Large intestine (tissue), 3 donors: ENCODE measurements around the gene HOMER3. TPM values are rescaled to one million over a fixed set of nuclear protein-coding genes. Genes with fewer than 3 reads are reported as not detected.
"Not testable (repeated sequence)": the region's sequence is repeated elsewhere in the genome, so short reads cannot be mapped to it uniquely, and the experiment has no call there.

ENCODE experiments used
- DNase-seq, 2 donors: peaks; one replicate each; pipeline versions ENCODE4 v3.0.0 to v3.0.0-alpha.2; 2013
- H3K27ac ChIP-seq: one replicate; pipeline ENCODE4 v1.5.1; 2013; ENCODE audit warnings: low read length
- H3K27me3 ChIP-seq: 2 replicates; pipeline ENCODE4 v1.6.1; 2013; ENCODE audit warnings: low read length; ENCODE audit not compliant: control insufficient read depth, insufficient read depth
- H3K36me3 ChIP-seq: 2 replicates; pipeline ENCODE4 v1.6.1; 2013; ENCODE audit warnings: low read length; ENCODE audit not compliant: control insufficient read depth, insufficient read depth
- H3K4me1 ChIP-seq: one replicate; pipeline ENCODE4 v1.6.1; 2013; ENCODE audit warnings: low read length; ENCODE audit not compliant: control insufficient read depth, insufficient read depth
- H3K4me3 ChIP-seq: one replicate; pipeline ENCODE4 v1.5.1; 2013; ENCODE audit warnings: low read length
- H3K9me3 ChIP-seq: one replicate; pipeline ENCODE4 v1.6.1; 2013; ENCODE audit warnings: mild to moderate bottlenecking, low read depth, low read length, moderate library complexity; ENCODE audit not compliant: control insufficient read depth
- WGBS: methylation state at CpG from one replicate; pipeline ENCODE4 v1.1.5; 2013; ENCODE audit warnings: low lambda C conversion rate; ENCODE audit not compliant: insufficient coverage; 5-methylcytosine and 5-hydroxymethylcytosine counted together
- polyA plus RNA-seq: library from polyadenylated mRNA; unstranded; fragments of 120-200 nt; gene quantifications from one replicate; pipeline ENCODE4 v1.2.1, GENCODE V29; 2013

HOMER3 gene
- polyA plus RNA-seq, 1 donor: 13.9 TPM

DNA sequence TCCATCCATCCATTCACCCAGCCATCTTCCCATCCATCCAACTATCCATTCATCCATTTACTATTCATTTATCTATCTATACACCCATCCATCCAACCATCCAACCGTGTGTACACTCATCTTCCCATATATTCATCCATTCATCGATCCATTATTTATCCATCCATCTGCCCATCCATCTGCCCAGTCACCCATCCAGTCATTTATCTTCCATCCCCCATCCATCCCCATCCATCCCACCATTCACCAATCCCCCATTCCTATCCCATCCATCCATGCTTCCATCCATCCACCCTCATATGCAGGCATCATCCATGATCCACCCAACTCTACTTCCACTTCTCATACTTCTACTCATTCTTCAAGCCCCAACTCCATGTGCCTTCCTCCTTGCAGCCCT lies 14.0 kb upstream of the HOMER3 start:
- H3K27me3 ChIP-seq: no peaks in the 10 kb centered on the region
- no peaks in the 10 kb centered on the region for H3K36me3 ChIP-seq
- no peak overlapping the region for H3K27ac ChIP-seq
- H3K4me3 ChIP-seq: no peak overlapping the region
- H3K4me1 ChIP-seq: no peaks in the 10 kb centered on the region
- no peaks in the 10 kb centered on the region for H3K9me3 ChIP-seq
- WGBS: 100% methylated on average over 2 of the region's 2 CpGs
- DNase-seq: no peak

DNA sequence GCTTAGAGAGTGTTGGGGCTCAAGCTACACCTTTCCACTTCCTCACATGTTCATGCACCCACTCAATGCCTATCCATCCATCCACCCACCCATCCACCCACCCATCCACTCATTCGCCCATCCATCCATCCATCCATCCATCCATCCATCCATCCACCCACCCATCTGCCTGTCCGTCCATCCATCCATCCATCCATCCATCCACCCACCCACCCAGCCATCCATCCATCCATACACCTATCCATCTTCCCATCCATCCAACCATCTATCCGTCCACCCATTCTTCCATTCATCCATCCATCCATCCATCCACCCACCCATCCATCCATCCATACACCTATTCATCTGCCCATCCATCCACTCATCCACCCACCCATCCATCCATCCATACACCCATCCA lies 13.1 kb upstream of the HOMER3 start:
- no peaks in the 10 kb centered on the region for H3K4me1 ChIP-seq
- no peaks in the 10 kb centered on the region for H3K9me3 ChIP-seq
- no peak overlapping the region for H3K27ac ChIP-seq
- H3K27me3 ChIP-seq: no peaks in the 10 kb centered on the region
- H3K36me3 ChIP-seq: no peaks in the 10 kb centered on the region
- no peak overlapping the region for H3K4me3 ChIP-seq
- no CpG with 5 or more reads among the region's 3 CpGs for WGBS
- no peak for DNase-seq

DNA sequence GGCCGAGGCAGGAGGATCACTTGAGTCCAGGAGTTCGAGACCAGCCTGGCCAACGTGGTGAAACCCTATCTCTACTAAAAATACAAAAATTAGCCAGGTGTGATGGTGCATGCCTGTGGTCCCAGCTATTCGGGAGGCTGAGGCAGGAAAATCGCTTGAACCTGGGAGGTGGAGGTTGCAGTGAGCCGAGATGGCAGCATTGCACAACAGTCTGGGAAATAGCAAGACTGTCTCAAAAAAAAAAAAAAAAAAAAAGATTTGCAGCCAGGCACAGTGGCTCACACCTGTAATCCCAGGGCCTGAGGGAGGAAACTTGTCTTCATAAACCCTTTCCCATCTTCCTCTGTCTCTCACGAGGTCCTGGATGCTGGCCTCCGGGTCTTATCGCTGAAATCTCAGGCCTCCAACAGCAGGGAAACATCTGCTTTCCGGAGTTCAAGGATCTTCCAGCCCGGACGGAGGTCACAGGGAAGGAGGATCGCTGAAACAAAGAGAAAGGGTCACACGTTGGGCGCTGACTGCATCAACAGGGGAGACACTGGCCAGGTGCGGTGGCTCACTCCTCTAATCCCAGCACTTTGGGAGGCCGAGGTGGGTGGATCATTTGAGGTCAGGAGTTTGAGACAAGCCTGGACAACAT lies 11.5 kb upstream of the HOMER3 start:
- not testable (repeated sequence) for H3K27me3 ChIP-seq, DNase-seq, H3K4me3 ChIP-seq, H3K4me1 ChIP-seq, H3K36me3 ChIP-seq, H3K27ac ChIP-seq, H3K9me3 ChIP-seq
- no CpG with 5 or more reads among the region's 17 CpGs for WGBS

DNA sequence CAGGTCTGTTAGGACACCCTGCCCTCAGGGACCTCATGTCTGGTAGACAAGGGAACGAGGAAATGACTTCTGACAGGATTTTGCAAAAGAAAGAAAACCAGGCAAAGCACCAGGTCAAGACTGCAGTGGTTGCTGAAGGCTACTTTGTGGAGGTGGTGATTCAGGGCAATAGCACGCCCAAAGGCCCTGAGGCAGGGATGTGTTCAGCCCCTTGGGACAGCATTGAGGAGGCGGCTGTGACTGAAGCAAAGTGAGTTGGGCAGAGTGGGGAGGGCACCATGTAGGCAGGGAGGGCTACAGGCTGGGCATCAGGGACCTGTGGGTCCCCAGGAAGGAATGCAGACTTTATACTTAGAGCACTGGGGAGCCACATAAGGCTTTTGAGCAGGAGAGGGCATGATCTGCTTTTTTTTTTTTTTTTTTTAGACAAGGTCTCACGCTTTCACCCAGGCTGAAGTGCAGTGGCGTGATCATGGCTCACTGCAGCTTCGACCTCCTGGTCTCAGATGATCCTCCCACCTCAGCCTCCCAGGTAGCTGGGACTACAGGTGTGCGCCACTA lies 10.8 kb upstream of the HOMER3 start:
- no peak overlapping the region for H3K4me3 ChIP-seq
- no peaks in the 10 kb centered on the region for H3K27me3 ChIP-seq
- no CpG with 5 or more reads among the region's 7 CpGs for WGBS
- no peaks in the 10 kb centered on the region for H3K4me1 ChIP-seq
- H3K9me3 ChIP-seq: no peaks in the 10 kb centered on the region
- H3K27ac ChIP-seq: no peak overlapping the region
- no peak for DNase-seq
- H3K36me3 ChIP-seq: no peaks in the 10 kb centered on the region

DNA sequence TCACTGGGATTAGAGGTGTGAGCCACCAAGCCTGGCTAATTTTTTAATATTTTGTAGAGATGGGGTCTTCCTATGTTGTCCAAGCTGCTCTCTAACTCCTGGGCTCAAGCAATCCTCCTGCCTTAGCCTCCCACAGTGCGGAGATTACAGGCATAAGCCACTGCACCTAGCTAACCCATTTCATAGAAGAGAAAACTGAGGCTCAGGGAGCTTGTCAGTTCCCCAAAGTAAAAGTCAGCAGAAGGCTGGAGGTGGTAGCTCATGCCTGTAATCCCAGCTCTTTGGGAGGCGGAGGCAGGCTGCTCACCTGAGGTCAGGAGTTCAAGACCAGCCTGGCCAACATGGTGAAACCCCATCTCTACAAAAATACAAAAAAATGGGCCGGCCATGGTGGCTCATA lies 8.8 kb upstream of the HOMER3 start:
- no peak for DNase-seq
- no peaks in the 10 kb centered on the region for H3K36me3 ChIP-seq
- H3K4me3 ChIP-seq: no peak overlapping the region
- no peaks in the 10 kb centered on the region for H3K9me3 ChIP-seq
- no peaks in the 10 kb centered on the region for H3K4me1 ChIP-seq
- no peaks in the 10 kb centered on the region for H3K27me3 ChIP-seq
- H3K27ac ChIP-seq: no peak overlapping the region
- no CpG with 5 or more reads among the region's 3 CpGs for WGBS

DNA sequence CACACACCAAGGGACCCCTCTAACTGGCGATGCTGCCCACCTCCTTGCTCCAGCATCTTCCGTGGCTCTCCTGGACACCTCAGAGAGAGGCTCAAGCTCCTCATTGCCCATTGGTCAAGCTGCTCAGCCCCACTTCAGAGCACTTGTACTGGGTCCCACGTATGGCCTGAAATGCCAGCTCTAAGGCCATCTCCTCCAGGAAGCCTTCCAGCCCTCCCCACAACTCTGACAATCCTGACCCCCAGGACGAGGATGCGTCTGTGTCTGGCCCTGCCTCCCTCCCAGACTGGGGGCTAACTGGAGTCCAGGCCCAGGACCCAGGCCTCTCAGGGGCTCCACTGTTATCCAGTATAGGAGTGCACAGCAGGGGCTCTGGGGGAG lies 7.9 kb upstream of the HOMER3 start:
- H3K4me1 ChIP-seq: no peaks in the 10 kb centered on the region
- no peaks in the 10 kb centered on the region for H3K9me3 ChIP-seq
- DNase-seq: no peak
- no peaks in the 10 kb centered on the region for H3K36me3 ChIP-seq
- no CpG with 5 or more reads among the region's 5 CpGs for WGBS
- H3K27ac ChIP-seq: no peak overlapping the region
- no peaks in the 10 kb centered on the region for H3K27me3 ChIP-seq
- no peak overlapping the region for H3K4me3 ChIP-seq

DNA sequence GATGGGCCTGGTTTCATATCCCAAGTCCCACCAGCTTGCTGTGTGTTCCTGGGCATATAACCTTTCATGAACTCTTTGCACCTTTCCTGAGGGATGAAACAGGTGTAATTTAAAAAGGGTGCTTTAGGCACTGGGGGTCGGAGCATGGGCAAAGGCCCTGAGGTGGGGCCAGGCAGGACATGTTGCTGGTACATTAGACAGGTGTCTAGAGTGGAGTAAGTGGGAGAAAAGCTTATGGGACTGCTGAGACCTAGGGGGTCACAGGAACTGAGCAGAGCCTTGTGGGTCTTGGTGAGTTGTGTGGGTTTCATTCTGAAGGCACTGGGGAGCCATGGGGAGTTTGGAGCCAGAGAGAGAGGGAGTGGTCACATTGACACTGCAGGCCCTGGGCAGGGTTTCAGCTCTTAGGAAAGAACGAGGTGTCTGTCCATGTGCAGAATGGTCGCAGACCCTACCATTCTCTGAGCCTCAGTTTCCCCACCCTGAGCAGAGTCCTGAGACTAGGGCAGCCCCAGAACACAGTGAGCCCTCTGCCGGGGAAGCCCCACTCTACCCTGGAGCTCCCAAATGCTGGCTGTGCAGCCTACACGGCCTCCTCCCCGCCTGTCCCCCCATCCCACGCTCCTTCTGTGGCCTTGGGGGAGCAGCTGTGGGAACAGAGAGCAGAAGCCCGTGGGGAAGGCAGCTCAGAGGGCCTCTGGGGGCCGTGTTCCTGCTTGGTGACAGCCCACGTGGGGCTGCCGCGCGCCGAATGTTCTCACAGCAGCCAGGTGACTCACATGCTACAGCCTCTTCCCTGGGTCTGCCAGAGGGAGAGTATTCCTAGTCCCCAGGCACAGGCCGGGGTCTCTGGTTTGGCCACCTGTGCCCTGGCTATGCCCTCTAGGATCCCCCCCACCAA lies 7.3 kb upstream of the HOMER3 start:
- WGBS: 100% methylated on average over 1 of the region's 15 CpGs
- H3K36me3 ChIP-seq: no peaks in the 10 kb centered on the region
- no peaks in the 10 kb centered on the region for H3K27me3 ChIP-seq
- no peak overlapping the region for H3K27ac ChIP-seq
- DNase-seq: no peak
- H3K4me3 ChIP-seq: no peak overlapping the region
- H3K9me3 ChIP-seq: no peaks in the 10 kb centered on the region
- peaks cover 5% of the 10 kb centered on the region for H3K4me1 ChIP-seq

DNA sequence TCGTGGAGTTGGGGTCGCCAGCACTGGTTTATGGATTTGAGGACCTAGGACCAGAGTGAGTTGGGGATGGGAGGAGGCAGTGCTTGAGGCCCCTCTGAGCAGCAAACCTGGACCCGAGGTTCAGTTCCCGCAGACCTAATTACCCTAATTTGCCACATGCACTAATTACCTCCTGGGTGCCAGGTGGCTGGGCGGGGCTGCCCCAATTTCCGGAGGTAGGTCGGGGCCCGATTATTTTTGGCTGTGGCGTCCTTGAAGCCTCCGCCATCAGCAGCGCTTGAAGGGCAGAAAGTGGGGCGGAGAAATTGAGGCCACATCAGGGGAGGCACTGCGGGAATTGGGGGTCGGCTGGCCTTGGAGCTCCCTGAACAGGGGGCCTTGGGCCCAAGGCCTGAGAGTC lies 5.9 kb upstream of the HOMER3 start:
- H3K4me1 ChIP-seq: peaks cover 8% of the 10 kb centered on the region
- no peaks in the 10 kb centered on the region for H3K9me3 ChIP-seq
- H3K36me3 ChIP-seq: no peaks in the 10 kb centered on the region
- no peak overlapping the region for H3K4me3 ChIP-seq
- H3K27ac ChIP-seq: no peak overlapping the region
- DNase-seq: no peak
- WGBS: no CpG with 5 or more reads among the region's 14 CpGs
- H3K27me3 ChIP-seq: no peaks in the 10 kb centered on the region

DNA sequence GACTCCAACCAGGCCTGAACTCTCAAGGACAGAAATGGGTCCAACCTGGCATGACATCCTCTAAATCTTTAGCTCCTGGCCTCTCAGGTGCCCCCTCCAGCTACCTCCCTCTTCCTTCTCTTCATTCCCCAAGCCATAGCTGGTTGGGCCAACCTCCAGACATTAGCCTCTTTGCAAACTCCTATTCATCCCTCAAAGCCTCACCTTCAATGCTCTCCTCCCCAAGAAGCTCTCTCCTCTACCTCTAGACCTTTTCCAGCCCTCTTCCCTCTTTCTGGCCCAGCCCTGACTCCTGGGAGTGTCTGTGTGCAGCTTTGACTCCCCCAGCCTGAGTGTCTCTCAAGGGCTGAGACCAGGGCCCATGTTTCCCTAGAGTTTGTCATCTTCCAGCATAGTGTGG lies 5.3 kb upstream of the HOMER3 start:
- peaks cover 11% of the 10 kb centered on the region for H3K4me1 ChIP-seq
- DNase-seq: no peak
- no peaks in the 10 kb centered on the region for H3K27me3 ChIP-seq
- no peaks in the 10 kb centered on the region for H3K9me3 ChIP-seq
- H3K4me3 ChIP-seq: no peak overlapping the region
- no peak overlapping the region for H3K27ac ChIP-seq
- H3K36me3 ChIP-seq: no peaks in the 10 kb centered on the region

DNA sequence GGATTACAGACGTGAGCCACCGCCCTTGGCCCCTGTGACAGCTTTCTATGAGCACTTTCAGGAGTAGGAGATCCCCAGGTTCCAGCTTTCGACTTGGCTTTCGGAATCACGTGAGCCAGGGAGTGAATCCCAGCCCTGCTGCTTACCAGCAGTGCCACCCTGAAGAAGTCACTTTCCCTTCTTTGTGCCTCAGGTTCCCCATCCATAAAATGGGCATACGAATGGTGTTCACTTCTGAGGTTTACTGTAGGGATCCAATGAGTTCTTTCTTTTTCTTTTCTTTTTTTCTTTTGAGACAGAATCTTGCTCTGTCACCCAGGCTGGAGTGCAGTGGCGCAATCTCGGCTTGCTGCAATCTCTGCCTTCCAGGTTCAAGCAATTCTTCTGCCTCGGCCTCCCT lies 4.3 kb upstream of the HOMER3 start:
- DNase-seq: no peak
- WGBS: no CpG with 5 or more reads among the region's 9 CpGs
- H3K36me3 ChIP-seq: no peaks in the 10 kb centered on the region
- peaks cover under 1% of the 10 kb centered on the region for H3K9me3 ChIP-seq
- H3K27ac ChIP-seq: no peak overlapping the region
- H3K4me1 ChIP-seq: peaks cover 12% of the 10 kb centered on the region
- peaks cover 2% of the 10 kb centered on the region for H3K27me3 ChIP-seq
- H3K4me3 ChIP-seq: no peak overlapping the region
